SK-N-SH treated with all-trans-retinoic acid at 6 μM for 48 hours (cell line): ENCODE results near the gene CRISPLD2.

Experiments
- OSR1 ChIP-seq: fragments of 250-450 bp; sonication (Bioruptor Pico); IDR thresholded peaks from 2 replicates; pipeline ENCODE4 v1.8.0; 2022; ENCODE audit warnings: moderate library complexity, mild to moderate bottlenecking, inconsistent platforms
- PATZ1 ChIP-seq: fragments of 250-450 bp; sonication (Bioruptor Pico); IDR thresholded peaks from 2 replicates; pipeline ENCODE4 v1.8.0; 2020; ENCODE audit warnings: mild to moderate bottlenecking, moderate library complexity, borderline replicate concordance
- ZNF70 ChIP-seq: fragments of 450-650 bp; formaldehyde crosslinking; IDR thresholded peaks from 2 replicates; pipeline ENCODE4 v1.5.0; 2020; ENCODE audit warnings: mild to moderate bottlenecking, moderate library complexity

- TF ChIP-seq ZNF70 (CRISPR knock-in tag) (no peak), OSR1 (CRISPR knock-in tag) (no peak), PATZ1 (CRISPR knock-in tag) (no peak)
Measured at GRCh38 chr16:84800158-84800978, 19.4 kb upstream of the CRISPLD2 start.
